ENCODE measurements around the gene RAP2A. TPM values are rescaled to one million over a fixed set of nuclear protein-coding genes. Genes with fewer than 3 reads are reported as not detected.

RAP2A gene
- total and polyA plus RNA-seq, 10 of the 15 experiments (the other 5 are each of a cell fraction or from before 2014, with no cell fraction given): 3.5 to 35.1 (median 14.9) TPM

DNA sequence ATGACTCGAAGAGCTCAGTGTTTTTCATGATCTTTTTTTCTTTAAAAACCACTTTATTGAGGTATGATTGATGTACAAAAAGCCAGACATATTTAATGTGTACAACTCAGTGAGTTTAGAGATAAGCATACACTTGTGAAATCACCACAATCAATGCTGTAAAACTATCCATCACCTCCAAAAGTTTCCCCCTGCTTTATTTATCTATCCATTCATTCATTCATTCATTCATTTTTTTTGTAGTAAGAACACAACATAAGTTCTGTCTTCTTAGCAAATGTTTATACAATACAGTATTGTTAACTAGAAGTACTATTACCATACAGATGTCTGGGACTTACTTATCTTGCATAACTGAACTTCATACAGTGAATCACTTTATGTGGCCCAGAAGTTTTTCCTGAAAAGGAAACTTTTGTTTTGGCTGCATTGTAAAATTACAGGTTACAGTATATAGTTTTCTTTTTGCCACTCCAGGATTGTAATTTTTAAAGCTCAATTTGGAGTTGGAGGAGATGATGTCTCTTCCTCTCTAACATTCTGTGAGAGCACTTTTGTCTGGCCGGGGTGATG is 6.7 kb downstream of the RAP2A start (continued):
- TF ChIP-seq, protein P1, sequence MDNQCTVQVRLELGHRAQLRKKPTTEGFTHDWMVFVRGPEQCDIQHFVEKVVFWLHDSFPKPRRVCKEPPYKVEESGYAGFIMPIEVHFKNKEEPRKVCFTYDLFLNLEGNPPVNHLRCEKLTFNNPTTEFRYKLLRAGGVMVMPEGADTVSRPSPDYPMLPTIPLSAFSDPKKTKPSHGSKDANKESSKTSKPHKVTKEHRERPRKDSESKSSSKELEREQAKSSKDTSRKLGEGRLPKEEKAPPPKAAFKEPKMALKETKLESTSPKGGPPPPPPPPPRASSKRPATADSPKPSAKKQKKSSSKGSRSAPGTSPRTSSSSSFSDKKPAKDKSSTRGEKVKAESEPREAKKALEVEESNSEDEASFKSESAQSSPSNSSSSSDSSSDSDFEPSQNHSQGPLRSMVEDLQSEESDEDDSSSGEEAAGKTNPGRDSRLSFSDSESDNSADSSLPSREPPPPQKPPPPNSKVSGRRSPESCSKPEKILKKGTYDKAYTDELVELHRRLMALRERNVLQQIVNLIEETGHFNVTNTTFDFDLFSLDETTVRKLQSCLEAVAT (IDR thresholded peaks at IDR 0.05): no peak
- no peak for TF ChIP-seq WRNIP1 (IDR thresholded peaks at IDR 0.05; ENCODE audit: borderline replicate concordance, low read depth, low read length)
- TF ChIP-seq HDAC6 (IDR thresholded peaks at IDR 0.05; ENCODE audit: unreplicated experiment): no peak
- TF ChIP-seq ZNF24 (IDR thresholded peaks at IDR 0.05): peak; percentile 94
- TF ChIP-seq, protein P2, sequence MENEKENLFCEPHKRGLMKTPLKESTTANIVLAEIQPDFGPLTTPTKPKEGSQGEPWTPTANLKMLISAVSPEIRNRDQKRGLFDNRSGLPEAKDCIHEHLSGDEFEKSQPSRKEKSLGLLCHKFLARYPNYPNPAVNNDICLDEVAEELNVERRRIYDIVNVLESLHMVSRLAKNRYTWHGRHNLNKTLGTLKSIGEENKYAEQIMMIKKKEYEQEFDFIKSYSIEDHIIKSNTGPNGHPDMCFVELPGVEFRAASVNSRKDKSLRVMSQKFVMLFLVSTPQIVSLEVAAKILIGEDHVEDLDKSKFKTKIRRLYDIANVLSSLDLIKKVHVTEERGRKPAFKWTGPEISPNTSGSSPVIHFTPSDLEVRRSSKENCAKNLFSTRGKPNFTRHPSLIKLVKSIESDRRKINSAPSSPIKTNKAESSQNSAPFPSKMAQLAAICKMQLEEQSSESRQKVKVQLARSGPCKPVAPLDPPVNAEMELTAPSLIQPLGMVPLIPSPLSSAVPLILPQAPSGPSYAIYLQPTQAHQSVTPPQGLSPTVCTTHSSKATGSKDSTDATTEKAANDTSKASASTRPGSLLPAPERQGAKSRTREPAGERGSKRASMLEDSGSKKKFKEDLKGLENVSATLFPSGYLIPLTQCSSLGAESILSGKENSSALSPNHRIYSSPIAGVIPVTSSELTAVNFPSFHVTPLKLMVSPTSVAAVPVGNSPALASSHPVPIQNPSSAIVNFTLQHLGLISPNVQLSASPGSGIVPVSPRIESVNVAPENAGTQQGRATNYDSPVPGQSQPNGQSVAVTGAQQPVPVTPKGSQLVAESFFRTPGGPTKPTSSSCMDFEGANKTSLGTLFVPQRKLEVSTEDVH (IDR thresholded peaks at IDR 0.05; ENCODE audit: low read depth, partially characterized antibody): no peak
- no peak for TF ChIP-seq ZNF217 (IDR thresholded peaks at IDR 0.05)

DNA sequence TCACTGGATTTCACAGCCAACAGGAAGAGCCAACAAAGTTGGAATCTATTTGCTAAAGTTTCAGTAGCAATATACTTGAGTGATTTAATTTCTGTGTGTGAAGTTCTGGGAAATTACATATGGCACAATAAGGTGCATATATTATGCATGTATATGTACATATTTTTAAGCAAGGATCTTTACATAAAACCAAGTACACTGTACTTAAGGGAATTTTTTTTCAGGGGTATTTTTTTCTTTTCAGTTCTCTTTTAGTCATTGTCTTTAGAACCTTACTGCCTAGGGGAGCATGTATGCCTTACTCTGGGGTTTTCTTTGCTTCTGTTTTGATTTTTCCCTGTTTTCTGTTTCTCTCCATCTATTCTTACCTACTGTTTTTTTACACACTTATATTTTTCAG is 7.4 kb downstream of the RAP2A start:
- no peak overlapping the region for H3K9ac ChIP-seq (ENCODE audit: control insufficient read depth, insufficient read depth, low read length)
- in situ Hi-C loops (cut with MboI): loop anchor here (25.0 kb wide), 2 partner anchors 1121 to 1754 kb away; partner anchors contain the start of gene DNAJC3
- no peaks in the 10 kb centered on the region for H3K9me3 ChIP-seq (replicated peaks; ENCODE audit: control insufficient read depth, insufficient read depth, low read length)
- no peak overlapping the region for H2AFZ ChIP-seq (ENCODE audit: control insufficient read depth, low read depth, low read length)
- peaks cover 6% of the 10 kb centered on the region for H3K4me1 ChIP-seq (ENCODE audit: control insufficient read depth, insufficient read depth, low read length)
- 0 out of 4 replicates have a peak, but pooled peaks cover 0 to 4% of the 10 kb centered on the region in 2 experiments for H3K36me3 ChIP-seq (ENCODE audit: control insufficient read depth in 2 of 2, insufficient read depth in 2 of 2, low read length in 1 of 2)
- H3K79me2 ChIP-seq (ENCODE audit: control insufficient read depth, insufficient read depth, low read length): peaks cover 44% of the 10 kb centered on the region
- ChIA-PET RAD21 (ENCODE audit: unreplicated experiment) (interaction anchor here (10.4 kb wide), 1 partner anchor 18 kb away, joined by 179 read pairs; no protein-coding TSS in a partner anchor), SMC1A (ENCODE audit: uncharacterized antibody, unreplicated experiment) (interaction anchor here (3.1 to 12.0 kb wide), 2 partner anchors 8 to 17 kb away, joined by 31 to 165 read pairs; no protein-coding TSS in a partner anchor), CTCF (interaction anchor here (1.5 to 2.1 kb wide), 2 partner anchors 16 to 22 kb away, joined by 4 to 5 read pairs; no protein-coding TSS in a partner anchor), POLR2A (interaction anchor here (9.1 kb wide), 1 partner anchor 8 kb away, joined by 79 read pairs; no protein-coding TSS in a partner anchor)
- DNase-seq (ENCODE audit: low read depth, low spot score) (no peak), FAIRE-seq (no peak), ATAC-seq (peak; percentile 76)
- TF ChIP-seq, protein P3, sequence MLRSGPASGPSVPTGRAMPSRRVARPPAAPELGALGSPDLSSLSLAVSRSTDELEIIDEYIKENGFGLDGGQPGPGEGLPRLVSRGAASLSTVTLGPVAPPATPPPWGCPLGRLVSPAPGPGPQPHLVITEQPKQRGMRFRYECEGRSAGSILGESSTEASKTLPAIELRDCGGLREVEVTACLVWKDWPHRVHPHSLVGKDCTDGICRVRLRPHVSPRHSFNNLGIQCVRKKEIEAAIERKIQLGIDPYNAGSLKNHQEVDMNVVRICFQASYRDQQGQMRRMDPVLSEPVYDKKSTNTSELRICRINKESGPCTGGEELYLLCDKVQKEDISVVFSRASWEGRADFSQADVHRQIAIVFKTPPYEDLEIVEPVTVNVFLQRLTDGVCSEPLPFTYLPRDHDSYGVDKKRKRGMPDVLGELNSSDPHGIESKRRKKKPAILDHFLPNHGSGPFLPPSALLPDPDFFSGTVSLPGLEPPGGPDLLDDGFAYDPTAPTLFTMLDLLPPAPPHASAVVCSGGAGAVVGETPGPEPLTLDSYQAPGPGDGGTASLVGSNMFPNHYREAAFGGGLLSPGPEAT (IDR thresholded peaks at IDR 0.05; ENCODE audit: low read depth): peak; percentile 21; the same call in 1 of the 2 replicates
- TF ChIP-seq JUNB (IDR thresholded peaks at IDR 0.05) (0 out of 2 replicates have a peak, but pooled peaks have one; percentile 25), RUNX3 (IDR thresholded peaks at IDR 0.05; ENCODE audit: low read length) (peak; percentile 19; the same call in 1 of the 2 replicates), HDGF (IDR thresholded peaks at IDR 0.05) (no peak), IKZF2 (IDR thresholded peaks at IDR 0.05) (peak in 1 of 2 experiments; percentile 34; a peak in 2 of 4 replicates), EGR1 (IDR thresholded peaks at IDR 0.05; ENCODE audit: borderline replicate concordance in 1 of 2, low read depth in 2 of 2, low read length in 2 of 2) (no peak), NFIC (IDR thresholded peaks at IDR 0.05; ENCODE audit: low read depth, low read length) (peak; percentile 31; the same call in 1 of the 2 replicates)
- no peaks in the 10 kb centered on the region for H3K27me3 ChIP-seq (replicated peaks in 1 of 2; ENCODE audit: control insufficient read depth in 2 of 2, insufficient read depth in 2 of 2, low read length in 1 of 2)
- no TSS peak for BruUV-seq (replicated peaks)
- intact Hi-C loops (cut with micrococcal nuclease; ENCODE audit: unreplicated experiment): no loop called here
- H3K27ac ChIP-seq (ENCODE audit: control insufficient read depth, insufficient read depth): peak overlapping the region; percentile 22; the same call in 1 of the 2 replicates
- no peaks in the 10 kb centered on the region for H4K20me1 ChIP-seq (ENCODE audit: control insufficient read depth, insufficient read depth)
- H3K4me3 ChIP-seq: peak overlapping the region; percentile 25; the same call in 1 of the 2 replicates
- H3K4me2 ChIP-seq (ENCODE audit: control insufficient read depth, insufficient read depth): 0 out of 2 replicates have a peak overlapping the region, but pooled peaks have one; percentile 38
